Loucy (cell line): ENCODE results near the gene CRHR1.

Experiments
- H2AFZ ChIP-seq: fragments of 200-600 bp; sonication (generic); 2 replicates; pipeline ENCODE4 v1.6.0; 2016; ENCODE audit warnings: antibody characterized with exemption, mild to moderate bottlenecking, low read length, moderate library complexity
- H3F3A ChIP-seq: fragments of 200-600 bp; 2 replicates; pipeline ENCODE4 v1.6.0; 2016; ENCODE audit warnings: antibody characterized with exemption, low read depth, mild to moderate bottlenecking
- H3K27me3 ChIP-seq: fragments of 200-600 bp; sonication (generic); 2 replicates; pipeline ENCODE4 v1.6.1; 2014; ENCODE audit warnings: low read length, mild to moderate bottlenecking; ENCODE audit not compliant: insufficient read depth, poor library complexity, severe bottlenecking
- H3K36me3 ChIP-seq: fragments of 200-600 bp; sonication (generic); 2 replicates; pipeline ENCODE4 v1.6.1; 2016; ENCODE audit warnings: low read length; ENCODE audit not compliant: insufficient read depth
- H3K4me1 ChIP-seq: fragments of 200-600 bp; sonication (generic); 2 replicates; pipeline ENCODE4 v1.5.1; 2014; ENCODE audit warnings: low read length, mild to moderate bottlenecking; ENCODE audit not compliant: insufficient read depth, poor library complexity, severe bottlenecking
- H3K4me2 ChIP-seq: fragments of 200-600 bp; sonication (generic); 2 replicates; pipeline ENCODE4 v1.6.0; 2014; ENCODE audit warnings: antibody characterized with exemption, low read length, low read depth, mild to moderate bottlenecking; ENCODE audit not compliant: poor library complexity, severe bottlenecking
- H3K4me3 ChIP-seq: fragments of 200-600 bp; sonication (generic); 2 replicates; pipeline ENCODE4 v1.5.1; 2014; ENCODE audit warnings: low read length, mild to moderate bottlenecking, mixed read lengths; ENCODE audit not compliant: poor library complexity, severe bottlenecking
- H3K79me2 ChIP-seq: fragments of 200-600 bp; sonication (generic); 2 replicates; pipeline ENCODE4 v1.6.1; 2014; ENCODE audit warnings: low read length; ENCODE audit not compliant: insufficient read depth
- H3K9ac ChIP-seq: fragments of 200-600 bp; sonication (generic); 2 replicates; pipeline ENCODE4 v1.6.0; 2014; ENCODE audit warnings: mild to moderate bottlenecking, low read depth, low read length, moderate library complexity; ENCODE audit not compliant: poor library complexity, severe bottlenecking
- H3K9me2 ChIP-seq: fragments of 200-600 bp; sonication (generic); replicated peaks from 2 replicates; pipeline ENCODE4 v1.6.1; 2016; ENCODE audit warnings: low read depth, low read length, mixed read lengths
- H3K9me3 ChIP-seq: fragments of 200-600 bp; sonication (generic); 2 replicates; pipeline ENCODE4 v1.6.1; 2014; ENCODE audit warnings: mild to moderate bottlenecking, antibody characterized with exemption, low read length, low read depth; ENCODE audit not compliant: insufficient read depth
- H4K20me1 ChIP-seq: fragments of 200-600 bp; sonication (generic); 2 replicates; pipeline ENCODE4 v1.6.0; 2014; ENCODE audit warnings: antibody characterized with exemption, low read length, mild to moderate bottlenecking; ENCODE audit not compliant: insufficient read depth, poor library complexity, severe bottlenecking
- CTCF ChIP-seq: fragments of 200-600 bp; sonication (generic); conservative IDR thresholded peaks from 2 replicates; pipeline ENCODE4 v1.5.1; 2014; ENCODE audit warnings: mild to moderate bottlenecking, antibody characterized with exemption, low read length
- EZH2phosphoT487 ChIP-seq: fragments of 200-600 bp; IDR thresholded peaks from 2 replicates; pipeline ENCODE4 v1.6.1; 2018; ENCODE audit warnings: antibody characterized with exemption, mild to moderate bottlenecking, moderate library complexity, borderline replicate concordance

CRHR1 gene

GRCh38 chr17:45815752-45816151 is 31.6 kb downstream of the CRHR1 start:
- H3K9ac ChIP-seq: no peak overlapping the region
- H3K4me3 ChIP-seq: no peak overlapping the region
- no peaks in the 10 kb centered on the region for H3K36me3 ChIP-seq
- H4K20me1 ChIP-seq: no peaks in the 10 kb centered on the region
- H2AFZ ChIP-seq: no peak overlapping the region
- H3K4me2 ChIP-seq: no peak overlapping the region
- no peak for TF ChIP-seq EZH2phosphoT487
- no peak for TF ChIP-seq CTCF
- H3F3A ChIP-seq: no peaks in the 10 kb centered on the region
- H3K9me2 ChIP-seq: no peaks in the 10 kb centered on the region
- no peaks in the 10 kb centered on the region for H3K9me3 ChIP-seq
- no peaks in the 10 kb centered on the region for H3K4me1 ChIP-seq
- no peaks in the 10 kb centered on the region for H3K79me2 ChIP-seq
- H3K27me3 ChIP-seq: no peaks in the 10 kb centered on the region

DNA sequence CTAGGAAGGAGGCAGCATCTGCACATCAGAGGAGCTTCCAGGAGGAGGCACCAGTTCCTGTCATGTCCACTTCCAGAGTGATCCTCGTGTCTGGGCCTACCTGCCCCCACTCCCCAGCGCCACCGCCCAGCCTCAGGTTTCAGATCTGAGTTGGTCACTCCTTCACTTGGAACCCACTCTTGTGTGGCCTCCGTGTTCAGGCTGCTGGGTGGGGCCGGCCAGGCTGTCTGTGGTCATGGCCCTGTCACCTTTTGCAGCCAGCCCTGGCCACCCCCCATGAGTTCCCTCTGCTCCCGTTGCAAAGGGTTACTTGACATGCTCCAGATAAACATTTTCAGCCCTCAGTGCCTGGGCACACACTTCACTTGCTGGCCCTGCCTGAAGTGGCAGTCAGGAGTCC is 33.9 kb downstream of the CRHR1 start:
- Histone ChIP-seq H3K36me3 (no peaks in the 10 kb centered on the region), H3F3A (no peaks in the 10 kb centered on the region), H3K79me2 (no peaks in the 10 kb centered on the region), H3K9me2 (no peaks in the 10 kb centered on the region), H3K4me3 (no peak overlapping the region), H4K20me1 (no peaks in the 10 kb centered on the region), H3K4me1 (no peaks in the 10 kb centered on the region), H2AFZ (no peak overlapping the region), H3K9me3 (no peaks in the 10 kb centered on the region), H3K9ac (no peak overlapping the region), H3K4me2 (no peak overlapping the region), H3K27me3 (no peaks in the 10 kb centered on the region)
- TF ChIP-seq CTCF: no peak
- no peak for TF ChIP-seq EZH2phosphoT487

GRCh38 chr17:45818699-45819098 is 34.6 kb downstream of the CRHR1 start:
- Histone ChIP-seq H3K79me2 (no peaks in the 10 kb centered on the region), H3F3A (no peaks in the 10 kb centered on the region), H3K9me2 (no peaks in the 10 kb centered on the region), H2AFZ (no peak overlapping the region), H3K36me3 (no peaks in the 10 kb centered on the region), H3K9me3 (no peaks in the 10 kb centered on the region), H3K4me2 (no peak overlapping the region), H3K4me1 (peaks cover 5% of the 10 kb centered on the region), H3K9ac (no peak overlapping the region), H4K20me1 (no peaks in the 10 kb centered on the region), H3K27me3 (no peaks in the 10 kb centered on the region), H3K4me3 (no peak overlapping the region)
- TF ChIP-seq CTCF: no peak
- TF ChIP-seq EZH2phosphoT487: no peak
